Bronchial epithelial cell (primary cell): ENCODE data around the gene FOXD2. TPM values are rescaled to one million over a fixed set of nuclear protein-coding genes. Genes with fewer than 3 reads are reported as not detected.

Experiments used
- DNase-seq: peaks from one replicate; pipeline ENCODE4 v3.0.0-alpha.2; 2010; ENCODE audit warnings: low read depth
- FAIRE-seq: peaks from 2 replicates; lab custom pipeline; 2011; peaks lifted over from hg19 to GRCh38; lab: Jason Lieb, UNC
- H3K27me3 ChIP-seq: 2 replicates; pipeline ENCODE4 v1.5.1; 2011; ENCODE audit warnings: low read length; ENCODE audit not compliant: control insufficient read depth, insufficient read depth
- H3K36me3 ChIP-seq: 2 replicates; pipeline ENCODE4 v1.5.1; 2011; ENCODE audit warnings: low read length; ENCODE audit not compliant: control insufficient read depth, insufficient read depth
- H3K4me3 ChIP-seq: 2 replicates; pipeline ENCODE4 v1.5.1; 2011; ENCODE audit warnings: mild to moderate bottlenecking, low read depth, low read length, control low read depth
- CTCF ChIP-seq: IDR thresholded peaks from 2 replicates; pipeline ENCODE4 v1.5.1; 2011; ENCODE audit warnings: mild to moderate bottlenecking, moderate library complexity, low read length, control low read depth, inconsistent platforms; ENCODE audit not compliant: insufficient read depth, severe bottlenecking
- total RNA-seq: library from RNA; depleted of rRNA; stranded (reverse); fragments of >200 nt; gene quantifications from 2 replicates; pipeline ENCODE4 v1.2.1, GENCODE V29; 2014

Gene FOXD2
- total RNA-seq, 1 donor from 2014 or later = not detected

GRCh38 chr1:47487332-47487731 is 49.5 kb downstream of the FOXD2 start:
- H3K27me3 ChIP-seq = peaks cover 2% of the 10 kb centered on the region
- DNase-seq (no peak), FAIRE-seq (no peak)
- TF ChIP-seq CTCF = no peak
- no peaks in the 10 kb centered on the region for H3K36me3 ChIP-seq
- H3K4me3 ChIP-seq = no peak overlapping the region

GRCh38 chr1:47487850-47488450 is 50.1 kb downstream of the FOXD2 start:
- TF ChIP-seq CTCF = no peak
- FAIRE-seq (no peak), DNase-seq (peak; percentile 20)
- Histone ChIP-seq H3K27me3 (peaks cover 2% of the 10 kb centered on the region), H3K36me3 (no peaks in the 10 kb centered on the region), H3K4me3 (no peak overlapping the region)

Other genes with a start within 250 kb of the FOXD2 start
- 0.26 and 1.9 TPM in 2 replicates for gene PDZK1IP1, start 248.0 kb upstream of the FOXD2 start, total RNA-seq
- under 0.01 TPM in 1 of 2 replicates, not detected in the other for gene TAL1, start 205.8 kb upstream of the FOXD2 start, total RNA-seq
- 0.64 and 0.79 TPM in 2 replicates for gene STIL, start 123.9 kb upstream of the FOXD2 start, total RNA-seq
- 79.8 and 94.5 TPM in 2 replicates for gene CMPK1, start 104.3 kb upstream of the FOXD2 start, total RNA-seq
- not detected in 2 replicates for gene FOXE3, start 21.8 kb upstream of the FOXD2 start, total RNA-seq